ENCODE data around the gene INO80C. TPM values are rescaled to one million over a fixed set of nuclear protein-coding genes. Genes with fewer than 3 reads are reported as not detected.

Gene INO80C
- total and polyA plus RNA-seq, 5 donors from 2014 or later: 20.2 to 27.6 (median 25.5) TPM

- no peaks in the 10 kb centered on the region for H3K36me3 ChIP-seq (ENCODE audit: control insufficient read depth, insufficient read depth, low read length)
- H3K27ac ChIP-seq (ENCODE audit: insufficient read depth, low read length, poor library complexity, severe bottlenecking): no peak overlapping the region
- Mint-ChIP-seq H3K4me3 (no peak overlapping the region), H3K36me3 (no peaks in the 10 kb centered on the region), H3K9me3 (peaks cover 0 to 2% (median 0%) of the 10 kb centered on the region in 7 donors), H3K4me1 (peaks cover 0 to 5% (median 3%) of the 10 kb centered on the region in 4 donors), H3K27ac (no peak overlapping the region), H3K27me3 (no peaks in the 10 kb centered on the region)
- no peak for DNase-seq
- H3K4me1 ChIP-seq (ENCODE audit: control insufficient read depth, insufficient read depth, low read length, poor library complexity, severe bottlenecking): no peaks in the 10 kb centered on the region
- H3K4me3 ChIP-seq (ENCODE audit: low read depth, low read length): no peak overlapping the region
- no peak for ATAC-seq (ENCODE audit: low read depth in 2 of 2)
- H3K9me3 ChIP-seq (ENCODE audit: control insufficient read depth in 2 of 2, low read length in 2 of 2): no peaks in the 10 kb centered on the region
- peaks cover 3% of the 10 kb centered on the region for H3K27me3 ChIP-seq (ENCODE audit: control insufficient read depth, insufficient read depth, low read length)
These were observed 7.2 kb upstream of the INO80C start for GRCh38 chr18:35504996-35505395.

DNA sequence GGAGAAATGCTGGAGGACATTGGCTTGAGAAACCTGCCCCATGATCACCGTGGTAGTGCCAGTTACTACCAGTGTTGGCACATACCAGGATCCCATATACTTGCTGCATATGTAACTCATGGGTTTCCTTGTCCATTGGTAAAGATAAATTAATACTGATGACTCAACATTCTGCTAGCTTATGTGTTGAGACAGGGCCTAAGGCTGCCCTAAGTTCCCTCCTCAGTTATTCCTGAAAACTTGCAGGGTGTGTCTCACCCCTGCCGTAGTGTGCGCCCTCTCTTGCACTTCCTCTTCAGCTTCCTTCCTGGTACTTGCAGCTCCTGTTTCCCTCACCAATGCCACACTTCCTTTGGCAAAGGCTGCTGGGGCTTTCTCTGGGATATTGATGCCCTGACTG lies 4.3 kb upstream of the INO80C start:
- peaks cover 0 to 2% (median 0%) of the 10 kb centered on the region in 7 donors for H3K9me3 Mint-ChIP-seq
- Histone ChIP-seq H3K9me3 (ENCODE audit: control insufficient read depth in 2 of 2, low read length in 2 of 2) (no peaks in the 10 kb centered on the region), H3K4me1 (ENCODE audit: control insufficient read depth, insufficient read depth, low read length, poor library complexity, severe bottlenecking) (peaks cover 2% of the 10 kb centered on the region), H3K27me3 (ENCODE audit: control insufficient read depth, insufficient read depth, low read length) (peaks cover 3% of the 10 kb centered on the region), H3K36me3 (ENCODE audit: control insufficient read depth, insufficient read depth, low read length) (no peaks in the 10 kb centered on the region), H3K27ac (ENCODE audit: insufficient read depth, low read length, poor library complexity, severe bottlenecking) (no peak overlapping the region), H3K4me3 (ENCODE audit: low read depth, low read length) (no peak overlapping the region)
- DNase-seq: no peak
- peaks cover 8 to 24% (median 18%) of the 10 kb centered on the region in 4 donors for H3K4me1 Mint-ChIP-seq
- H3K4me3 Mint-ChIP-seq: peak overlapping the region in 2 of 4 donors; percentile 48 to 86
- no peak for ATAC-seq (ENCODE audit: low read depth in 2 of 2)
- peaks cover 5% of the 10 kb centered on the region for H3K27me3 Mint-ChIP-seq
- no peak overlapping the region for H3K27ac Mint-ChIP-seq
- no peaks in the 10 kb centered on the region for H3K36me3 Mint-ChIP-seq

DNA sequence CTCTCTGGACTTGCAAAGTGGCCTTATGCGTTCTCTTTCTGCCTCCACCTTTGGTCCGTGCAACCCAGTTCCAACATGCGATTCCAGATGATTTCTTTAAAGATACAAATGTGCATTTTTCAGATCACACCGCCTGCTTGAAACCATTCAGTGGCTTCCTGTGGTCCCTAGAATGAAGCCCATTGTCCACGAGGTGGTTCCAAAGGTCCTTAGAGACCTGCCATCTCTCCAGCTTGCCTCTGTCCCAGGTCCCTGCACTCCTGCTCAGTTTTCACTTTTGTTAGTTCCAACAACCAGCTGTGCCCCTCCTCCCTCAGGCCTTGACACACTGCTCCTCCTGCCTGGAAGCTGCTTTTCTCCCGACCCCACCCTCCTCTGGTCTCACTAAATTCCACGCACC lies 3.6 kb upstream of the INO80C start:
- H3K27ac Mint-ChIP-seq: peak overlapping the region in 1 of 3 donors; percentile 56
- Histone ChIP-seq H3K27ac (ENCODE audit: insufficient read depth, low read length, poor library complexity, severe bottlenecking) (no peak overlapping the region), H3K4me1 (ENCODE audit: control insufficient read depth, insufficient read depth, low read length, poor library complexity, severe bottlenecking) (peaks cover 9% of the 10 kb centered on the region), H3K9me3 (ENCODE audit: control insufficient read depth in 2 of 2, low read length in 2 of 2) (no peaks in the 10 kb centered on the region), H3K4me3 (ENCODE audit: low read depth, low read length) (no peak overlapping the region), H3K27me3 (ENCODE audit: control insufficient read depth, insufficient read depth, low read length) (peaks cover 3% of the 10 kb centered on the region), H3K36me3 (ENCODE audit: control insufficient read depth, insufficient read depth, low read length) (no peaks in the 10 kb centered on the region)
- peaks cover 5% of the 10 kb centered on the region for H3K27me3 Mint-ChIP-seq
- peak overlapping the region in 2 of 4 donors; percentile 0 to 86 for H3K4me3 Mint-ChIP-seq
- peaks cover 12 to 31% (median 22%) of the 10 kb centered on the region in 4 donors for H3K4me1 Mint-ChIP-seq
- ATAC-seq (ENCODE audit: low read depth in 2 of 2): no peak
- peaks cover 0 to 2% (median 0%) of the 10 kb centered on the region in 7 donors for H3K9me3 Mint-ChIP-seq
- DNase-seq: no peak
- no peaks in the 10 kb centered on the region for H3K36me3 Mint-ChIP-seq

DNA sequence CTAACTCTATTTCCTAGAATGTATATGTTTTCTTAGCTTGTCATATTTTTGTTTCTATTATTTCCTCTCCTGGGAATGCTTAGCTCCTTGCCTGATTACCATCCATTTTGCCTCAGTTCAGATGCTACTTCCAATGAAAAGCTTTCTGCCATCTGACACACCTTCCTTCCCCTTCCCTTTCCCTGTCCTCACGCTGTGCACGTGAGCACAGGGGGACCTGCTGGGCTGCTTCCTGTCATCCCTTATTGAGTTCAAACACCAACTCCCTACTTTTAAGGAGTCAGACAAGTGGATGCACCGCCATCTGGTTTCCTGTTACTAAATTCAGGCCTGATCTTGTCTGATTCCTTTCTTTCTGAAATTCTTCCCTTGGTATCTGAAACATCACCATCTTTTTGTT lies 2.4 kb upstream of the INO80C start:
- H3K27ac ChIP-seq (ENCODE audit: insufficient read depth, low read length, poor library complexity, severe bottlenecking): no peak overlapping the region
- no peaks in the 10 kb centered on the region for H3K9me3 ChIP-seq (ENCODE audit: control insufficient read depth in 2 of 2, low read length in 2 of 2)
- no peaks in the 10 kb centered on the region for H3K36me3 ChIP-seq (ENCODE audit: control insufficient read depth, insufficient read depth, low read length)
- H3K4me1 Mint-ChIP-seq: peaks cover 12 to 40% (median 31%) of the 10 kb centered on the region in 4 donors
- H3K4me3 Mint-ChIP-seq: peak overlapping the region in 3 of 4 donors; percentile 3 to 55 (median 3)
- H3K27me3 Mint-ChIP-seq: peaks cover 5% of the 10 kb centered on the region
- H3K27me3 ChIP-seq (ENCODE audit: control insufficient read depth, insufficient read depth, low read length): no peaks in the 10 kb centered on the region
- H3K4me1 ChIP-seq (ENCODE audit: control insufficient read depth, insufficient read depth, low read length, poor library complexity, severe bottlenecking): peaks cover 9% of the 10 kb centered on the region
- DNase-seq (no peak), ATAC-seq (ENCODE audit: low read depth in 2 of 2) (no peak)
- no peak overlapping the region for H3K4me3 ChIP-seq (ENCODE audit: low read depth, low read length)
- no peaks in the 10 kb centered on the region for H3K36me3 Mint-ChIP-seq
- peak overlapping the region in 1 of 3 donors; percentile 73 for H3K27ac Mint-ChIP-seq
- peaks cover 0 to 2% (median 0%) of the 10 kb centered on the region in 7 donors for H3K9me3 Mint-ChIP-seq

- Histone ChIP-seq H3K27ac (ENCODE audit: insufficient read depth, low read length, poor library complexity, severe bottlenecking) (peak overlapping the region; percentile 96), H3K27me3 (ENCODE audit: control insufficient read depth, insufficient read depth, low read length) (no peaks in the 10 kb centered on the region), H3K4me1 (ENCODE audit: control insufficient read depth, insufficient read depth, low read length, poor library complexity, severe bottlenecking) (peaks cover 9% of the 10 kb centered on the region), H3K36me3 (ENCODE audit: control insufficient read depth, insufficient read depth, low read length) (no peaks in the 10 kb centered on the region), H3K9me3 (ENCODE audit: control insufficient read depth in 2 of 2, low read length in 2 of 2) (no peaks in the 10 kb centered on the region), H3K4me3 (ENCODE audit: low read depth, low read length) (peak overlapping the region; percentile 99)
- Mint-ChIP-seq H3K36me3 (peaks cover 5% of the 10 kb centered on the region), H3K4me3 (peak overlapping the region; percentile 91 to 100 (median 98)), H3K4me1 (peaks cover 12 to 52% (median 37%) of the 10 kb centered on the region in 4 donors), H3K9me3 (peaks cover 0 to 2% (median 0%) of the 10 kb centered on the region in 7 donors), H3K27ac (peak overlapping the region; percentile 99), H3K27me3 (peaks cover 5% of the 10 kb centered on the region)
- ATAC-seq (ENCODE audit: low read depth in 2 of 2) (peak in 1 of 2 donors; percentile 2), DNase-seq (no peak)
These were observed 762 bp downstream of the INO80C start for GRCh38 chr18:35497027-35497369.

DNA sequence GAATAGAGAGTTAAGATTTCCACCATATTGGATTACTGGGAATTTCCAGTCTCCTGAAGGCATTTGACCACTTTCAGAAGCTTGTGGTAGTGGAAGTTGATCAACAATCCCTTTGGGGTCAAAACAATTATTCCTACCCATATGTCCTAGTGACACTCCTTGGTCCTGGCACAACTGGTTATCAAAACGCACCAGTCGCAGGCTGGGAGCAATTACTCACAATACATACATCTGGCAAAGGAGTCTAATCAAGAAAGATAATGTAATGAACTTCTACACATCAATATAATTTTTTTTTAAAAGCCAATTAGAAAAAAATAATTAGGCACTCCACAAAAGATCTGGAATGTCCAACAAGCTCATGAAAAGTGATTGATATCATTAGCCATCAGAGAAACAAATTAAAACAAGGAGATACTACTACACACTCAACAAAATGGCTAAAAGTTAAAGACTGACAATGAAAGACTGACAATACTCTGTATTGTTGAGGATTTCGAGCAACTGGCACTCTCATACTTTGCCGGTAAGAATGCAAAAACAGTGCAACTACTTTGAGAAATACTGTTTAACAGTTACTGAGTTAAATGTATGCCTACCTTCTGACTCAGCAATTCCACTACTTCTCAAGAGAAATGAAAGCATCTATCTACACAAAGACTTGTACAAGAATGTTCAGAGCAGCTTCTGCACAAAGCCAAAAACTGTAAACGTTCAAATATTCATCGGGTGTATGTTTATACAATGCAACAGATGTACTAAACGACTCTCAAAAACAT lies 2.0 kb downstream of the INO80C start:
- H3K4me3 Mint-ChIP-seq: peak overlapping the region; percentile 22 to 100 (median 72)
- no peak overlapping the region for H3K27ac ChIP-seq (ENCODE audit: insufficient read depth, low read length, poor library complexity, severe bottlenecking)
- peaks cover 9% of the 10 kb centered on the region for H3K4me1 ChIP-seq (ENCODE audit: control insufficient read depth, insufficient read depth, low read length, poor library complexity, severe bottlenecking)
- peak overlapping the region in 2 of 3 donors; percentile 53 to 99 for H3K27ac Mint-ChIP-seq
- H3K4me1 Mint-ChIP-seq: peaks cover 12 to 59% (median 37%) of the 10 kb centered on the region in 4 donors
- peaks cover 5% of the 10 kb centered on the region for H3K27me3 Mint-ChIP-seq
- H3K9me3 ChIP-seq (ENCODE audit: control insufficient read depth in 2 of 2, low read length in 2 of 2): no peaks in the 10 kb centered on the region
- H3K4me3 ChIP-seq (ENCODE audit: low read depth, low read length): peak overlapping the region; percentile 40
- no peaks in the 10 kb centered on the region for H3K36me3 ChIP-seq (ENCODE audit: control insufficient read depth, insufficient read depth, low read length)
- peaks cover 0 to 2% (median 0%) of the 10 kb centered on the region in 7 donors for H3K9me3 Mint-ChIP-seq
- H3K27me3 ChIP-seq (ENCODE audit: control insufficient read depth, insufficient read depth, low read length): no peaks in the 10 kb centered on the region
- peaks cover 5% of the 10 kb centered on the region for H3K36me3 Mint-ChIP-seq
- DNase-seq (no peak), ATAC-seq (ENCODE audit: low read depth in 2 of 2) (no peak)

GRCh38 chr18:35494251-35495220 lies 3.2 kb downstream of the INO80C start:
- H3K27me3 ChIP-seq (ENCODE audit: control insufficient read depth, insufficient read depth, low read length): no peaks in the 10 kb centered on the region
- Mint-ChIP-seq H3K27me3 (peaks cover 5% of the 10 kb centered on the region), H3K4me3 (peak overlapping the region in 2 of 4 donors; percentile 1 to 65), H3K36me3 (peaks cover 12% of the 10 kb centered on the region), H3K27ac (peak overlapping the region in 1 of 3 donors; percentile 76), H3K4me1 (peaks cover 12 to 63% (median 40%) of the 10 kb centered on the region in 4 donors), H3K9me3 (peaks cover 0 to 2% (median 0%) of the 10 kb centered on the region in 7 donors)
- H3K27ac ChIP-seq (ENCODE audit: insufficient read depth, low read length, poor library complexity, severe bottlenecking): no peak overlapping the region
- H3K4me3 ChIP-seq (ENCODE audit: low read depth, low read length): no peak overlapping the region
- ATAC-seq (ENCODE audit: low read depth in 2 of 2): no peak
- H3K9me3 ChIP-seq (ENCODE audit: control insufficient read depth in 2 of 2, low read length in 2 of 2): no peaks in the 10 kb centered on the region
- peaks cover 9% of the 10 kb centered on the region for H3K4me1 ChIP-seq (ENCODE audit: control insufficient read depth, insufficient read depth, low read length, poor library complexity, severe bottlenecking)
- DNase-seq: no peak
- H3K36me3 ChIP-seq (ENCODE audit: control insufficient read depth, insufficient read depth, low read length): no peaks in the 10 kb centered on the region
